ENCODE results near the gene HLCS. TPM values are rescaled to one million over a fixed set of nuclear protein-coding genes. Genes with fewer than 3 reads are reported as not detected.

HLCS gene
- total and polyA plus RNA-seq, 2 of the 8 experiments (the other 6 are each of a cell fraction or from before 2014, with no cell fraction given): 4.7 to 12.2 TPM

GRCh38 chr21:36724660-36725059 is 241.8 kb downstream of the HLCS start:
- H4K91ac ChIP-seq (replicated peaks; ENCODE audit: insufficient read length, low read length): no peak overlapping the region
- ChIA-PET CTCF (ENCODE audit: partially characterized antibody) (interaction anchor here (1.3 to 3.8 kb wide), 3 partner anchors 9 to 94 kb away, joined by 3 to 15 read pairs (median 10); no protein-coding TSS in a partner anchor), POLR2A (ENCODE audit: partially characterized antibody) (no interaction called here)
- FAIRE-seq: no peak
- no peak overlapping the region for H2BK15ac ChIP-seq (ENCODE audit: low read length)
- no peaks in the 10 kb centered on the region for H3K23me2 ChIP-seq (ENCODE audit: low read depth, low read length)
- no peaks in the 10 kb centered on the region for H4K20me1 ChIP-seq (replicated peaks in 1 of 2; ENCODE audit: control insufficient read depth in 1 of 2, insufficient read depth in 2 of 2, low read length in 2 of 2)
- no peaks in the 10 kb centered on the region for H3K9me3 ChIP-seq (ENCODE audit: insufficient read depth in 2 of 2, low read depth in 1 of 2, low read length in 1 of 2)
- H2BK20ac ChIP-seq (ENCODE audit: low read length): no peak overlapping the region
- no peak overlapping the region for H2BK5ac ChIP-seq (ENCODE audit: low read depth, low read length)
- no peak overlapping the region for H3K27ac ChIP-seq (ENCODE audit: low read depth, low read length)
- H3K23ac ChIP-seq (ENCODE audit: insufficient read length): no peak overlapping the region
- H3K27me3 ChIP-seq (replicated peaks in 1 of 4; ENCODE audit: control insufficient read depth in 3 of 4, extremely low read depth in 1 of 4, insufficient read depth in 3 of 4, low read length in 3 of 4): no peaks in the 10 kb centered on the region; a peak in 1 of 7 replicates
- H2AK5ac ChIP-seq (ENCODE audit: low read depth, low read length): no peak overlapping the region
- no peaks in the 10 kb centered on the region for H3K4me1 ChIP-seq (replicated peaks in 1 of 4; ENCODE audit: control insufficient read depth in 3 of 4, insufficient read depth in 4 of 4, low read length in 3 of 4)
- H3K9ac ChIP-seq (replicated peaks in 1 of 4; ENCODE audit: extremely low read depth in 1 of 4, low read depth in 3 of 4, low read length in 3 of 4): no peak overlapping the region
- H4K8ac ChIP-seq (ENCODE audit: extremely low read depth, insufficient read depth, low read length): no peak overlapping the region
- H2BK120ac ChIP-seq (replicated peaks; ENCODE audit: low read depth, low read length): no peak overlapping the region
- H3K4me2 ChIP-seq (ENCODE audit: insufficient read depth in 1 of 2, low read depth in 2 of 2, low read length in 2 of 2): no peak overlapping the region
- no peak overlapping the region for H3K14ac ChIP-seq (ENCODE audit: insufficient read length)
- no peak overlapping the region for H3K18ac ChIP-seq (ENCODE audit: extremely low read depth, low read length)
- H3K56ac ChIP-seq (replicated peaks; ENCODE audit: insufficient read length, low read depth, low read length): no peak overlapping the region
- H3K36me3 ChIP-seq (ENCODE audit: control insufficient read depth in 2 of 4, insufficient read depth in 4 of 4, low read length in 3 of 4): no peaks in the 10 kb centered on the region
- no peak overlapping the region for H3K4me3 ChIP-seq (ENCODE audit: extremely low read depth in 1 of 4, insufficient read depth in 2 of 4, low read depth in 3 of 4, low read length in 4 of 4)
- no peak overlapping the region for H2BK12ac ChIP-seq (ENCODE audit: low read depth, low read length)
- H3K79me2 ChIP-seq (ENCODE audit: control insufficient read depth in 1 of 2, insufficient read depth in 2 of 2, low read length in 2 of 2): no peaks in the 10 kb centered on the region
- WGBS, 2 experiments (ENCODE audit: extremely low coverage in 1 of 2, insufficient coverage in 1 of 2, insufficient read length in 1 of 2, insufficient replicate concordance in 2 of 2, low coverage in 1 of 2, low lambda C conversion rate in 2 of 2, missing lambda C conversion rate in 1 of 2): 95% methylated on average over 3 of the region's 3 CpGs; no CpG with 5 or more reads in 1 of the 2 experiments
- DNase-seq (ENCODE audit: low read depth in 1 of 2, low spot score in 2 of 2): no peak
- H3K79me1 ChIP-seq (ENCODE audit: low read depth, low read length): no peaks in the 10 kb centered on the region
- no peak overlapping the region for H4K5ac ChIP-seq (ENCODE audit: insufficient read length, low read depth, low read length)
- no peak overlapping the region for H3K4ac ChIP-seq (replicated peaks; ENCODE audit: insufficient read length, low read depth, low read length)
- H2AFZ ChIP-seq (ENCODE audit: low read length): no peak overlapping the region
- TF ChIP-seq RNF2 (IDR thresholded peaks at IDR 0.05; ENCODE audit: borderline replicate concordance, low read depth, low read length, missing control alignments, poor library complexity, severe bottlenecking): no peak
- TF ChIP-seq, protein P1, sequence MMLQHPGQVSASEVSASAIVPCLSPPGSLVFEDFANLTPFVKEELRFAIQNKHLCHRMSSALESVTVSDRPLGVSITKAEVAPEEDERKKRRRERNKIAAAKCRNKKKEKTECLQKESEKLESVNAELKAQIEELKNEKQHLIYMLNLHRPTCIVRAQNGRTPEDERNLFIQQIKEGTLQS (IDR thresholded peaks at IDR 0.05; ENCODE audit: insufficient read depth, low read depth, low read length): no peak
- TF ChIP-seq SIN3A (conservative IDR thresholded peaks at IDR 0.05 in 1 of 2, IDR thresholded peaks at IDR 0.05 in 1 of 2; ENCODE audit: low read depth in 1 of 2, low read length in 2 of 2): no peak
- TF ChIP-seq BACH1 (IDR thresholded peaks at IDR 0.05; ENCODE audit: low read length): no peak
- TF ChIP-seq, protein P2, sequence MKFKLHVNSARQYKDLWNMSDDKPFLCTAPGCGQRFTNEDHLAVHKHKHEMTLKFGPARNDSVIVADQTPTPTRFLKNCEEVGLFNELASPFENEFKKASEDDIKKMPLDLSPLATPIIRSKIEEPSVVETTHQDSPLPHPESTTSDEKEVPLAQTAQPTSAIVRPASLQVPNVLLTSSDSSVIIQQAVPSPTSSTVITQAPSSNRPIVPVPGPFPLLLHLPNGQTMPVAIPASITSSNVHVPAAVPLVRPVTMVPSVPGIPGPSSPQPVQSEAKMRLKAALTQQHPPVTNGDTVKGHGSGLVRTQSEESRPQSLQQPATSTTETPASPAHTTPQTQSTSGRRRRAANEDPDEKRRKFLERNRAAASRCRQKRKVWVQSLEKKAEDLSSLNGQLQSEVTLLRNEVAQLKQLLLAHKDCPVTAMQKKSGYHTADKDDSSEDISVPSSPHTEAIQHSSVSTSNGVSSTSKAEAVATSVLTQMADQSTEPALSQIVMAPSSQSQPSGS (IDR thresholded peaks at IDR 0.05; ENCODE audit: low read length): no peak
- TF ChIP-seq TCF12 (IDR thresholded peaks at IDR 0.05; ENCODE audit: low read depth, low read length): no peak
- no peak for TF ChIP-seq CHD2 (IDR thresholded peaks at IDR 0.05; ENCODE audit: low read length)
- no peak for TF ChIP-seq CEBPB (IDR thresholded peaks at IDR 0.05; ENCODE audit: low read depth, low read length)
- TF ChIP-seq EP300 (IDR thresholded peaks at IDR 0.05; ENCODE audit: borderline replicate concordance in 1 of 2, low read depth in 2 of 2, low read length in 2 of 2): no peak
- no peak for TF ChIP-seq HDAC6 (IDR thresholded peaks at IDR 0.05; ENCODE audit: low read depth, low read length)

Measured in H1 (cell line).